Spleen (tissue), 11 donors: ENCODE data around the gene ARHGAP6. TPM values are rescaled to one million over a fixed set of nuclear protein-coding genes. Genes with fewer than 3 reads are reported as not detected.

Experiments
- DNase-seq: peaks from one replicate; pipeline ENCODE4 v3.0.0-alpha.2; 2020
- H3K27ac ChIP-seq, 8 donors: fragments of 200-600 bp; sonication (generic) in 7 of 8; 1 replicate in 4 of 8; 2 replicates in 4 of 8; pipeline versions ENCODE4 v1.5.0 to v1.8.0; 2016 to 2021; ENCODE audit warnings: inconsistent platforms in 4 of 8, mild to moderate bottlenecking in 4 of 8, moderate library complexity in 1 of 8
- H3K27me3 ChIP-seq, 7 donors: fragments of 200-600 bp; sonication (generic) in 6 of 7; replicated peaks in 1 of 7; 1 replicate in 4 of 7; 2 replicates in 3 of 7; pipeline versions ENCODE4 v1.5.0 to v1.8.0; 2016 to 2021; ENCODE audit warnings: inconsistent platforms in 3 of 7, mild to moderate bottlenecking in 1 of 7
- H3K36me3 ChIP-seq, 6 donors: fragments of 200-600 bp; sonication (generic) in 5 of 6; 1 replicate in 4 of 6; 2 replicates in 2 of 6; pipeline versions ENCODE4 v1.5.0 to v1.8.0; 2016 to 2021; ENCODE audit warnings: inconsistent platforms in 2 of 6
- H3K4me1 ChIP-seq, 6 donors: fragments of 200-600 bp; sonication (generic) in 5 of 6; 1 replicate in 3 of 6; 2 replicates in 3 of 6; pipeline versions ENCODE4 v1.5.0 to v1.8.0; 2016 to 2021; ENCODE audit warnings: inconsistent platforms in 3 of 6
- H3K4me3 ChIP-seq, 8 donors: fragments of 200-600 bp; sonication (generic) in 7 of 8; 1 replicate in 4 of 8; 2 replicates in 4 of 8; pipeline versions ENCODE4 v1.5.0 to v1.8.0; 2016 to 2021; ENCODE audit warnings: inconsistent platforms in 4 of 8, mild to moderate bottlenecking in 4 of 8, moderate library complexity in 2 of 8
- H3K9me3 ChIP-seq, 8 donors: fragments of 200-600 bp; sonication (generic) in 7 of 8; 1 replicate in 4 of 8; 2 replicates in 4 of 8; pipeline versions ENCODE4 v1.5.0 to v1.8.0; 2016 to 2021; ENCODE audit warnings: inconsistent platforms in 4 of 8
- CTCF ChIP-seq, 11 experiments: fragments of 200-600 bp in 7 of 11; fragments of 450-650 bp in 4 of 11; sonication (generic) in 4 of 11; IDR thresholded peaks in 8 of 11; conservative IDR thresholded peaks in 3 of 11; 1 replicate in 7 of 11; 2 replicates in 4 of 11; pipeline versions ENCODE4 v1.4.0 to v1.8.0; 2016 to 2021; ENCODE audit warnings: antibody characterized with exemption in 11 of 11, inconsistent platforms in 4 of 11, mild to moderate bottlenecking in 1 of 11
- POLR2A ChIP-seq, 3 donors: fragments of 450-650 bp; IDR thresholded peaks; one replicate each; pipeline ENCODE4 v1.5.1; 2017; ENCODE audit warnings: antibody characterized with exemption in 3 of 3, mild to moderate bottlenecking in 1 of 3
- POLR2AphosphoS5 ChIP-seq, 3 donors: sonication (generic); formaldehyde crosslinking; IDR thresholded peaks; one replicate each; pipeline ENCODE4 v1.5.1; 2017; ENCODE audit warnings: antibody characterized with exemption in 3 of 3
- WGBS, 5 donors: extraction: QIAGEN DNeasy Blood & Tissue Kit in 3 of 5; methylation state at CpG; one replicate each; pipeline versions ENCODE4 v1.1.5 to v1.1.7; 2013 to 2018; 5-methylcytosine and 5-hydroxymethylcytosine counted together
- intact Hi-C: fragments of 100-400 bp; cut with DNase I; formaldehyde crosslinking; loops from one replicate; pipeline ENCODE4 v1.15.0; 2023; ENCODE audit warnings: low total_unique reads
- polyA plus RNA-seq, 3 donors: library from polyadenylated mRNA; stranded (reverse); fragments of 200-250 nt; gene quantifications; one replicate each; pipeline ENCODE4 v1.2.1, GENCODE V29; 2013
- total RNA-seq, 7 donors: library from RNA; depleted of rRNA in 3 of 7; stranded (reverse); fragments of >200 nt in 3 of 7; fragmentation: NEBNext Ultra II Directional in 4 of 7; extraction: Animal tissue kit (Norgen Biotek cat#: 25700) in 4 of 7; gene quantifications; one replicate each; pipeline versions ENCODE4 v1.1.0 to v1.2.1, GENCODE V29; 2016 to 2021
- donor health status: healthy with polysubstance abuse.
- donor health status: DM: no; HTN: no; CAD: no; lungs with moderate emphysema.
- donor health status: DM: no; HTN: no; CAD: no.
- donor health status: Bipolar disorder and iron deficiency.
- donor health status: healthy.
- donor health status: DM: no; HTN: no; CAD: no.
- donor health status: DM: yes; HTN: yes; CAD: no.

ARHGAP6 gene
- total and polyA plus RNA-seq, 10 donors, result 2.0 to 20.8 (median 12.7) TPM

GRCh38 chrX:11444052-11444451 lies 221.7 kb downstream of the ARHGAP6 start:
- Histone ChIP-seq H3K27ac (no peak overlapping the region), H3K36me3 (no peaks in the 10 kb centered on the region), H3K4me1 (no peaks in the 10 kb centered on the region), H3K9me3 (no peaks in the 10 kb centered on the region), H3K27me3 (peaks cover 0 to 22% (median 0%) of the 10 kb centered on the region in 7 donors), H3K4me3 (no peak overlapping the region)
- no peak for DNase-seq
- WGBS, 5 donors, result 44 to 91% (median 76%) methylated on average over 3 of the region's 3 CpGs
- intact Hi-C loops, result no loop called here
- TF ChIP-seq POLR2AphosphoS5 (IDR thresholded peaks at IDR 0.05), result no peak
- TF ChIP-seq POLR2A (IDR thresholded peaks at IDR 0.05), result no peak
- no peak for TF ChIP-seq CTCF (IDR thresholded peaks at IDR 0.05 in 8 of 11, conservative IDR thresholded peaks at IDR 0.05 in 3 of 11)

DNA sequence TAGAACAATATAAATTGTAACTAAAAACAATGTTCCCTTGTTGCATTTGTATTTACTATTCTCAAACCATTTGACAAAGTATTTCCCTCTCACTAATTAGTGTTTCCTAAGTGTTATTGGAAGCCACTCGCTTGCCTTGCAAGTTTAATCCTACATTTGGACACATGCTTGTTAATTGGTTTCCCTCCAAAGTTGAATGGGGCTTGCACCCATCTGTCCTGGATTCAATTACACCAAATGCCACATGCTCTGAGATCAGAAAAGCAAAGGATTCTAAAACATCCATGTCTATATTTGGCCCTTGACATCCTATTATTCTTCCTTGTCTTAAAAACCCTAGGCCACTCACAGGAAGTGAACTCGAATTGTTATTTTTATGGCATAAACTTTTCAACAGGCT lies 225.9 kb downstream of the ARHGAP6 start:
- WGBS, 5 donors, result 38 to 69% (median 64%) methylated on average over 2 of the region's 2 CpGs

GRCh38 chrX:11438767-11439166 lies 227.0 kb downstream of the ARHGAP6 start:
- intact Hi-C loops, result no loop called here
- peaks cover 0 to 13% (median 0%) of the 10 kb centered on the region in 7 donors for H3K27me3 ChIP-seq
- WGBS, 5 donors, result 48 to 85% (median 66%) methylated on average over 4 of the region's 4 CpGs
- H3K4me1 ChIP-seq, result no peaks in the 10 kb centered on the region
- H3K9me3 ChIP-seq, result no peaks in the 10 kb centered on the region
- no peak overlapping the region for H3K4me3 ChIP-seq
- DNase-seq, result no peak
- no peaks in the 10 kb centered on the region for H3K36me3 ChIP-seq
- TF ChIP-seq POLR2AphosphoS5 (IDR thresholded peaks at IDR 0.05), result no peak
- no peak for TF ChIP-seq POLR2A (IDR thresholded peaks at IDR 0.05)
- TF ChIP-seq CTCF (IDR thresholded peaks at IDR 0.05 in 8 of 11, conservative IDR thresholded peaks at IDR 0.05 in 3 of 11), result no peak
- no peak overlapping the region for H3K27ac ChIP-seq

More for the DNA sequence above, 225.9 kb downstream of the ARHGAP6 start:
- intact Hi-C loops, result no loop called here
- Histone ChIP-seq H3K4me3 (no peak overlapping the region), H3K9me3 (no peaks in the 10 kb centered on the region), H3K4me1 (no peaks in the 10 kb centered on the region), H3K27ac (no peak overlapping the region), H3K36me3 (no peaks in the 10 kb centered on the region), H3K27me3 (peaks cover 0 to 13% (median 0%) of the 10 kb centered on the region in 7 donors)
- DNase-seq, result no peak
- TF ChIP-seq CTCF (IDR thresholded peaks at IDR 0.05 in 8 of 11, conservative IDR thresholded peaks at IDR 0.05 in 3 of 11) (no peak), POLR2AphosphoS5 (IDR thresholded peaks at IDR 0.05) (no peak), POLR2A (IDR thresholded peaks at IDR 0.05) (no peak)

DNA sequence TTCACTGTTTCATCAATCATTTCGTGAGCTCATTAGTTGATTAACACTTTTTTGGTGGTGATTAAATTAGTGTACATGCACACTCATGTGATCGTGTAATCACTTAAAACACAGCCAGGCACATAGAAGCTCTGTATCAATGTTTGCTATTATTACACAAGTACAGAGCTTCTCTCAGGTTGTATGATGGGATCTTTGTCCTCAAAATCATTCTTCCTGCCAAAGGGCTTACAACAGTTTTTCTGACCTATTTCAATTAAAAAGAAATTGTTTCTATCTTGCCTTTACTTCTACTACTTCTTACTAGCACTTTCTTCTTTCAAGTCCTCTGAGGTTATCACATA lies 227.4 kb downstream of the ARHGAP6 start:
- 70 to 92% (median 79%) methylated on average over 2 of the region's 2 CpGs for WGBS, 5 donors
- DNase-seq, result no peak
- Histone ChIP-seq H3K9me3 (no peaks in the 10 kb centered on the region), H3K27me3 (peaks cover 0 to 13% (median 0%) of the 10 kb centered on the region in 7 donors), H3K4me3 (no peak overlapping the region), H3K27ac (no peak overlapping the region), H3K36me3 (no peaks in the 10 kb centered on the region), H3K4me1 (no peaks in the 10 kb centered on the region)
- intact Hi-C loops, result no loop called here
- no peak for TF ChIP-seq CTCF (IDR thresholded peaks at IDR 0.05 in 8 of 11, conservative IDR thresholded peaks at IDR 0.05 in 3 of 11)
- TF ChIP-seq POLR2AphosphoS5 (IDR thresholded peaks at IDR 0.05), result no peak
- no peak for TF ChIP-seq POLR2A (IDR thresholded peaks at IDR 0.05)
